Colonic mucosa (tissue), 4 donors: ENCODE measurements around the gene SRPK2. TPM values are rescaled to one million over a fixed set of nuclear protein-coding genes. Genes with fewer than 3 reads are reported as not detected.

Experiments used
- DNase-seq: peaks from one replicate; pipeline ENCODE4 v3.0.0-alpha.2; 2020
- H3K27ac ChIP-seq: fragments of 200-600 bp; one replicate; pipeline ENCODE4 v1.8.0; 2021
- H3K27me3 ChIP-seq: fragments of 200-600 bp; one replicate; pipeline ENCODE4 v1.8.0; 2021
- H3K36me3 ChIP-seq: fragments of 200-600 bp; one replicate; pipeline ENCODE4 v1.8.0; 2021
- H3K4me1 ChIP-seq: fragments of 200-600 bp; one replicate; pipeline ENCODE4 v1.8.0; 2021; ENCODE audit warnings: mild to moderate bottlenecking
- H3K4me3 ChIP-seq: fragments of 200-600 bp; one replicate; pipeline ENCODE4 v1.8.0; 2021
- H3K9ac ChIP-seq, 2 donors: one replicate each; pipeline ENCODE4 v1.7.0; 2013; ENCODE audit warnings: control low read depth in 2 of 2, low read depth in 2 of 2, low read length in 2 of 2
- H3K9me3 ChIP-seq: fragments of 200-600 bp; one replicate; pipeline ENCODE4 v1.8.0; 2021
- intact Hi-C: fragments of 100-400 bp; cut with DNase I; formaldehyde crosslinking; loops from one replicate; pipeline ENCODE4 v1.14.1; 2022
- total RNA-seq, 2 donors: library from RNA; stranded (reverse); fragmentation: NEBNext Ultra II Directional in 1 of 2; extraction: Animal tissue kit (Norgen Biotek cat#: 25700) in 1 of 2; gene quantifications; one replicate each; pipeline ENCODE4 v1.2.1, GENCODE V29; 2021
- TF ChIP-seq, protein P1 (sequence below): fragments of 200-600 bp; IDR thresholded peaks from one replicate; pipeline ENCODE4 v1.8.0; 2022; ENCODE audit warnings: antibody characterized with exemption, mild to moderate bottlenecking
- donor health status: healthy.
- donor health status: DM: no; HTN: no; CAD: no.
- donor health status: DM: no; HTN: no; CAD: no.

SRPK2 gene
- total RNA-seq, 2 donors from 2014 or later: 25.0 to 30.1 TPM

- TF ChIP-seq, protein P1, sequence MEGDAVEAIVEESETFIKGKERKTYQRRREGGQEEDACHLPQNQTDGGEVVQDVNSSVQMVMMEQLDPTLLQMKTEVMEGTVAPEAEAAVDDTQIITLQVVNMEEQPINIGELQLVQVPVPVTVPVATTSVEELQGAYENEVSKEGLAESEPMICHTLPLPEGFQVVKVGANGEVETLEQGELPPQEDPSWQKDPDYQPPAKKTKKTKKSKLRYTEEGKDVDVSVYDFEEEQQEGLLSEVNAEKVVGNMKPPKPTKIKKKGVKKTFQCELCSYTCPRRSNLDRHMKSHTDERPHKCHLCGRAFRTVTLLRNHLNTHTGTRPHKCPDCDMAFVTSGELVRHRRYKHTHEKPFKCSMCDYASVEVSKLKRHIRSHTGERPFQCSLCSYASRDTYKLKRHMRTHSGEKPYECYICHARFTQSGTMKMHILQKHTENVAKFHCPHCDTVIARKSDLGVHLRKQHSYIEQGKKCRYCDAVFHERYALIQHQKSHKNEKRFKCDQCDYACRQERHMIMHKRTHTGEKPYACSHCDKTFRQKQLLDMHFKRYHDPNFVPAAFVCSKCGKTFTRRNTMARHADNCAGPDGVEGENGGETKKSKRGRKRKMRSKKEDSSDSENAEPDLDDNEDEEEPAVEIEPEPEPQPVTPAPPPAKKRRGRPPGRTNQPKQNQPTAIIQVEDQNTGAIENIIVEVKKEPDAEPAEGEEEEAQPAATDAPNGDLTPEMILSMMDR: no peak
- Histone ChIP-seq H3K27ac (no peak overlapping the region), H3K36me3 (no peaks in the 10 kb centered on the region), H3K9me3 (no peaks in the 10 kb centered on the region), H3K27me3 (no peaks in the 10 kb centered on the region), H3K4me3 (no peak overlapping the region), H3K4me1 (no peaks in the 10 kb centered on the region), H3K9ac (no peak overlapping the region)
- intact Hi-C loops: no loop called here
- no peak for DNase-seq
These were observed 13.7 kb upstream of the SRPK2 start for GRCh38 chr7:105402221-105403095.

- TF ChIP-seq, protein P1: no peak
- Histone ChIP-seq H3K27ac (no peak overlapping the region), H3K9ac (no peak overlapping the region), H3K4me1 (no peaks in the 10 kb centered on the region), H3K36me3 (no peaks in the 10 kb centered on the region), H3K9me3 (no peaks in the 10 kb centered on the region), H3K27me3 (no peaks in the 10 kb centered on the region), H3K4me3 (no peak overlapping the region)
- DNase-seq: no peak
- intact Hi-C loops: no loop called here
These were observed 10.5 kb upstream of the SRPK2 start for GRCh38 chr7:105399043-105399725.

GRCh38 chr7:105396566-105396965, 7.8 kb upstream of the SRPK2 start:
- no peak overlapping the region for H3K4me3 ChIP-seq
- no peaks in the 10 kb centered on the region for H3K9me3 ChIP-seq
- H3K36me3 ChIP-seq: no peaks in the 10 kb centered on the region
- TF ChIP-seq, protein P1: no peak
- no peak overlapping the region for H3K27ac ChIP-seq
- H3K4me1 ChIP-seq: no peaks in the 10 kb centered on the region
- no peak for DNase-seq
- intact Hi-C loops: no loop called here
- no peak overlapping the region for H3K9ac ChIP-seq
- no peaks in the 10 kb centered on the region for H3K27me3 ChIP-seq

- Histone ChIP-seq H3K9ac (no peak overlapping the region), H3K9me3 (no peaks in the 10 kb centered on the region), H3K4me3 (no peak overlapping the region), H3K36me3 (no peaks in the 10 kb centered on the region), H3K4me1 (no peaks in the 10 kb centered on the region), H3K27ac (no peak overlapping the region), H3K27me3 (no peaks in the 10 kb centered on the region)
- TF ChIP-seq, protein P1: no peak
- no peak for DNase-seq
- intact Hi-C loops: no loop called here
These were observed 2.7 kb upstream of the SRPK2 start for GRCh38 chr7:105391429-105391828.

- no peaks in the 10 kb centered on the region for H3K4me1 ChIP-seq
- TF ChIP-seq, protein P1: no peak
- no peak overlapping the region for H3K9ac ChIP-seq
- H3K4me3 ChIP-seq: no peak overlapping the region
- H3K27me3 ChIP-seq: no peaks in the 10 kb centered on the region
- H3K36me3 ChIP-seq: no peaks in the 10 kb centered on the region
- intact Hi-C loops: no loop called here
- H3K27ac ChIP-seq: no peak overlapping the region
- DNase-seq: no peak
- H3K9me3 ChIP-seq: no peaks in the 10 kb centered on the region
These were observed 1.2 kb upstream of the SRPK2 start for GRCh38 chr7:105389889-105390288.
